H1 (cell line): ENCODE measurements around the gene VENTX. TPM values are rescaled to one million over a fixed set of nuclear protein-coding genes. Genes with fewer than 3 reads are reported as not detected.

Experiments
- CTCF ChIA-PET: fragments of 300-600 bp; sonication (Branson Sonifier 250); formaldehyde crosslinking; loops from one replicate; lab custom pipeline; 2021; ENCODE audit not compliant: partially characterized antibody; lab: Charles Lee
- POLR2A ChIA-PET: fragments of 300-600 bp; sonication (Branson Sonifier 250); formaldehyde crosslinking; loops from one replicate; lab custom pipeline; 2021; ENCODE audit warnings: inconsistent platforms; ENCODE audit not compliant: partially characterized antibody; lab: Charles Lee
- DNase-seq, 2 experiments: peaks; one replicate each; pipeline versions ENCODE4 v3.0.0 to v3.0.0-alpha.2; 2010 to 2022; ENCODE audit warnings: low spot score in 2 of 2, low read depth in 1 of 2, mixed read lengths in 1 of 2
- FAIRE-seq: peaks from 2 replicates; lab custom pipeline; 2011; peaks lifted over from hg19 to GRCh38; lab: Jason Lieb, UNC
- H2AFZ ChIP-seq: 2 replicates; pipeline ENCODE4 v1.8.1; 2012; ENCODE audit warnings: low read length, inconsistent platforms
- H2AK5ac ChIP-seq: 2 replicates; pipeline ENCODE4 v1.6.1; 2013; ENCODE audit warnings: low read depth, low read length
- H2BK120ac ChIP-seq: replicated peaks from 2 replicates; pipeline ENCODE3; 2013; ENCODE audit warnings: low read depth, low read length, inconsistent platforms
- H2BK12ac ChIP-seq: 2 replicates; pipeline ENCODE4 v1.6.1; 2013; ENCODE audit warnings: low read depth, low read length
- H2BK15ac ChIP-seq: 2 replicates; pipeline ENCODE4 v1.6.1; 2013; ENCODE audit warnings: low read length
- H2BK20ac ChIP-seq: 2 replicates; pipeline ENCODE4 v1.6.1; 2013; ENCODE audit warnings: low read length
- H2BK5ac ChIP-seq: 2 replicates; pipeline ENCODE4 v1.6.1; 2013; ENCODE audit warnings: low read depth, low read length
- H3K14ac ChIP-seq: 2 replicates; pipeline ENCODE4 v1.6.1; 2013; ENCODE audit warnings: inconsistent platforms; ENCODE audit not compliant: insufficient read length
- H3K18ac ChIP-seq: 2 replicates; pipeline ENCODE4 v1.6.1; 2013; ENCODE audit warnings: low read length; ENCODE audit errors: extremely low read depth
- H3K23ac ChIP-seq: 2 replicates; pipeline ENCODE4 v1.6.1; 2013; ENCODE audit warnings: inconsistent platforms; ENCODE audit not compliant: insufficient read length
- H3K23me2 ChIP-seq: 2 replicates; pipeline ENCODE4 v1.6.1; 2013; ENCODE audit warnings: low read depth, low read length
- H3K27ac ChIP-seq: 2 replicates; pipeline ENCODE4 v1.6.1; 2011; ENCODE audit warnings: low read depth, low read length, inconsistent platforms
- H3K27me3 ChIP-seq, 4 experiments: replicated peaks in 1 of 4; 1 replicate in 1 of 4; 2 replicates in 3 of 4; pipeline versions ENCODE4 v1.6.1 to v1.8.1; 2011 to 2013; ENCODE audit warnings: low read length in 3 of 4, mild to moderate bottlenecking in 3 of 4, inconsistent platforms in 2 of 4, mixed read lengths in 2 of 4, moderate library complexity in 1 of 4; ENCODE audit not compliant: control insufficient read depth in 3 of 4, insufficient read depth in 3 of 4; ENCODE audit errors: extremely low read depth in 1 of 4
- H3K36me3 ChIP-seq, 4 experiments: 2 replicates each; pipeline versions ENCODE4 v1.6.1 to v1.8.1; 2011 to 2013; ENCODE audit warnings: mild to moderate bottlenecking in 4 of 4, low read length in 3 of 4, moderate library complexity in 2 of 4, control low read depth in 1 of 4, inconsistent platforms in 1 of 4; ENCODE audit not compliant: insufficient read depth in 4 of 4, control insufficient read depth in 2 of 4
- H3K4ac ChIP-seq: replicated peaks from 2 replicates; pipeline ENCODE3; 2013; ENCODE audit warnings: low read length, low read depth, mixed read lengths, inconsistent platforms; ENCODE audit not compliant: insufficient read length
- H3K4me1 ChIP-seq, 4 experiments: replicated peaks in 1 of 4; 1 replicate in 1 of 4; 2 replicates in 3 of 4; pipeline versions ENCODE4 v1.6.1 to v1.8.1; 2011 to 2013; ENCODE audit warnings: low read length in 3 of 4, inconsistent platforms in 2 of 4, mixed read lengths in 1 of 4; ENCODE audit not compliant: insufficient read depth in 4 of 4, control insufficient read depth in 3 of 4
- H3K4me2 ChIP-seq, 2 experiments: 2 replicates each; pipeline versions ENCODE4 v1.6.1 to v1.8.1; 2011 to 2013; ENCODE audit warnings: low read depth in 2 of 2, low read length in 2 of 2, control low read depth in 1 of 2, inconsistent platforms in 1 of 2, mild to moderate bottlenecking in 1 of 2; ENCODE audit not compliant: insufficient read depth in 1 of 2
- H3K4me3 ChIP-seq, 4 experiments: fragments of 200-600, 300-600 bp in 1 of 4; sonication (generic), shearing (Covaris generic), sonication (Bioruptor Twin) in 1 of 4; 2 replicates each; pipeline versions ENCODE4 v1.5.1 to v1.8.1; 2011 to 2016; ENCODE audit warnings: low read length in 4 of 4, low read depth in 3 of 4, control low read depth in 2 of 4, inconsistent platforms in 2 of 4, mild to moderate bottlenecking in 2 of 4, mixed read lengths in 1 of 4, moderate library complexity in 1 of 4; ENCODE audit not compliant: insufficient read depth in 2 of 4; ENCODE audit errors: extremely low read depth in 1 of 4
- H3K56ac ChIP-seq: replicated peaks from 2 replicates; pipeline ENCODE3; 2013; ENCODE audit warnings: low read depth, mild to moderate bottlenecking, mixed read lengths, low read length, inconsistent platforms; ENCODE audit not compliant: insufficient read length
- H3K79me1 ChIP-seq: 2 replicates; pipeline ENCODE4 v1.6.1; 2013; ENCODE audit warnings: low read depth, low read length, control low read depth
- H3K79me2 ChIP-seq, 2 experiments: 2 replicates each; pipeline versions ENCODE4 v1.6.1 to v1.8.1; 2012 to 2013; ENCODE audit warnings: low read length in 2 of 2, mild to moderate bottlenecking in 2 of 2, inconsistent platforms in 1 of 2; ENCODE audit not compliant: insufficient read depth in 2 of 2, control insufficient read depth in 1 of 2
- H3K9ac ChIP-seq, 4 experiments: replicated peaks in 1 of 4; 1 replicate in 1 of 4; 2 replicates in 3 of 4; pipeline versions ENCODE4 v1.6.1 to v1.8.1; 2011 to 2013; ENCODE audit warnings: low read depth in 3 of 4, low read length in 3 of 4, control low read depth in 2 of 4, mild to moderate bottlenecking in 2 of 4, moderate library complexity in 2 of 4, inconsistent platforms in 1 of 4; ENCODE audit errors: extremely low read depth in 1 of 4
- H3K9me3 ChIP-seq, 2 experiments: 2 replicates each; pipeline versions ENCODE4 v1.6.1 to v1.8.1; 2012 to 2013; ENCODE audit warnings: mild to moderate bottlenecking in 2 of 2, moderate library complexity in 2 of 2, control low read depth in 1 of 2, inconsistent platforms in 1 of 2, low read depth in 1 of 2, low read length in 1 of 2, mixed read lengths in 1 of 2; ENCODE audit not compliant: insufficient read depth in 2 of 2
- H4K20me1 ChIP-seq, 2 experiments: replicated peaks in 1 of 2; 2 replicates each; pipeline versions ENCODE3 to v1.8.1; 2011 to 2013; ENCODE audit warnings: inconsistent platforms in 2 of 2, low read length in 2 of 2, mild to moderate bottlenecking in 1 of 2; ENCODE audit not compliant: insufficient read depth in 2 of 2, control insufficient read depth in 1 of 2
- H4K5ac ChIP-seq: 2 replicates; pipeline ENCODE4 v1.6.1; 2013; ENCODE audit warnings: low read length, low read depth, mixed read lengths, inconsistent platforms; ENCODE audit not compliant: insufficient read length
- H4K8ac ChIP-seq: 2 replicates; pipeline ENCODE4 v1.8.0; 2013; ENCODE audit warnings: mild to moderate bottlenecking, moderate library complexity, low read length, inconsistent platforms; ENCODE audit not compliant: insufficient read depth; ENCODE audit errors: extremely low read depth
- H4K91ac ChIP-seq: replicated peaks from 2 replicates; pipeline ENCODE3; 2013; ENCODE audit warnings: low read length, mixed read lengths, inconsistent platforms; ENCODE audit not compliant: insufficient read length
- CREB1 ChIP-seq: IDR thresholded peaks from 2 replicates; pipeline ENCODE4 v1.6.1; 2012; ENCODE audit warnings: inconsistent platforms
- GTF2F1 ChIP-seq: IDR thresholded peaks from 2 replicates; pipeline ENCODE4 v1.6.1; 2012; ENCODE audit warnings: low read depth, low read length, improper control_type of control experiment, borderline replicate concordance
- HDAC2 ChIP-seq, 2 experiments: fragments of 300-600 bp in 1 of 2; sonication (generic) in 1 of 2; IDR thresholded peaks; 2 replicates each; pipeline ENCODE4 v1.6.1; 2011 to 2012; ENCODE audit warnings: low read depth in 2 of 2, low read length in 2 of 2, mild to moderate bottlenecking in 2 of 2, moderate library complexity in 2 of 2, borderline replicate concordance in 1 of 2, inconsistent platforms in 1 of 2
- JUND ChIP-seq: IDR thresholded peaks from 2 replicates; pipeline ENCODE4 v1.6.1; 2011; ENCODE audit warnings: mild to moderate bottlenecking, improper control_type of control experiment, low read length
- KDM1A ChIP-seq: fragments of 200-600, 300-600 bp; sonication (generic); IDR thresholded peaks from 2 replicates; pipeline ENCODE4 v1.7.1; 2016; ENCODE audit warnings: mild to moderate bottlenecking, low read length, borderline replicate concordance
- POLR2AphosphoS5 ChIP-seq: IDR thresholded peaks from 2 replicates; pipeline ENCODE4 v1.6.1; 2011; ENCODE audit warnings: low read depth, low read length
- RFX5 ChIP-seq: IDR thresholded peaks from 2 replicates; pipeline ENCODE4 v1.6.1; 2011; ENCODE audit warnings: low read depth, low read length, improper control_type of control experiment, borderline replicate concordance
- RXRA ChIP-seq: IDR thresholded peaks from 2 replicates; pipeline ENCODE4 v1.6.1; 2011; ENCODE audit warnings: low read depth, mild to moderate bottlenecking, low read length, moderate library complexity; ENCODE audit not compliant: insufficient read depth
- SIX5 ChIP-seq: IDR thresholded peaks from 2 replicates; pipeline ENCODE4 v1.6.1; 2011; ENCODE audit warnings: mild to moderate bottlenecking, low read depth, low read length
- SP1 ChIP-seq: IDR thresholded peaks from 2 replicates; pipeline ENCODE4 v1.6.1; 2011; ENCODE audit warnings: low read depth, low read length
- SP2 ChIP-seq: IDR thresholded peaks from 2 replicates; pipeline ENCODE4 v1.6.1; 2012; ENCODE audit warnings: mild to moderate bottlenecking, low read length, inconsistent platforms
- SRF ChIP-seq: IDR thresholded peaks from 2 replicates; pipeline ENCODE4 v1.6.1; 2011; ENCODE audit warnings: mild to moderate bottlenecking, low read depth, low read length, moderate library complexity
- TEAD4 ChIP-seq: IDR thresholded peaks from 2 replicates; pipeline ENCODE4 v1.6.1; 2012; ENCODE audit warnings: low read depth, low read length, inconsistent platforms, mixed read lengths
- ZNF274 ChIP-seq: IDR thresholded peaks from 2 replicates; pipeline ENCODE4 v1.7.0; 2012; ENCODE audit warnings: low read length, borderline replicate concordance; ENCODE audit errors: extremely low read depth
- WGBS, 2 experiments: shearing (Covaris generic) in 1 of 2; methylation state at CpG; one replicate each; pipeline versions ENCODE4 v1.1.6 to v1.1.7; 2013 to 2015; ENCODE audit warnings: low lambda C conversion rate in 2 of 2, mixed read lengths in 2 of 2, inconsistent platforms in 1 of 2, low coverage in 1 of 2, missing lambda C conversion rate in 1 of 2; ENCODE audit not compliant: insufficient replicate concordance in 2 of 2, insufficient coverage in 1 of 2, insufficient read length in 1 of 2; ENCODE audit errors: extremely low coverage in 1 of 2, missing lambda C conversion rate in 1 of 2; 5-methylcytosine and 5-hydroxymethylcytosine counted together
- polyA plus RNA-seq, 7 experiments: library from polyadenylated mRNA; depleted of rRNA in 3 of 7; stranded (reverse) in 5 of 7; unstranded in 2 of 7; fragments of >200 nt in 5 of 7; fragments of 200-250 nt in 2 of 7; gene quantifications; 1 replicate in 5 of 7; 2 replicates in 1 of 7; 4 replicates in 1 of 7; pipeline versions ENCODE4 v1.2.1 to v1.2.3, GENCODE V29; 2011 to 2013; ENCODE audit warnings: missing spikeins in 2 of 7, mixed read lengths in 2 of 7
- total RNA-seq: library from RNA; stranded (reverse); fragmentation: NEBNext Ultra II Directional; extraction: Animal tissue kit (Norgen Biotek cat#: 25700); gene quantifications from 2 replicates; pipeline ENCODE4 v1.2.1, GENCODE V29; 2021

The VENTX gene
- total and polyA plus RNA-seq, 2 of the 8 experiments (the other 6 are each of a cell fraction or from before 2014, with no cell fraction given), result 5.6 TPM

- Histone ChIP-seq H2BK20ac (no peak overlapping the region), H3K23ac (no peak overlapping the region), H3K36me3 (no peaks in the 10 kb centered on the region), H3K4me3 (no peak overlapping the region), H2BK5ac (no peak overlapping the region), H3K4me1 (peaks cover 0 to 20% (median 11%) of the 10 kb centered on the region in 4 experiments; a peak in 5 of 7 replicates), H3K79me1 (no peaks in the 10 kb centered on the region), H4K8ac (peak overlapping the region; percentile 21; the same call in 1 of the 2 replicates), H2AFZ (no peak overlapping the region), H3K56ac (no peak overlapping the region), H2BK15ac (peak overlapping the region; percentile 61; the same call in 1 of the 2 replicates), H4K5ac (no peak overlapping the region), H3K9me3 (no peaks in the 10 kb centered on the region), H2BK120ac (peak overlapping the region; percentile 43), H3K9ac (no peak overlapping the region), H2AK5ac (no peak overlapping the region), H3K4ac (no peak overlapping the region), H3K14ac (no peak overlapping the region), H3K18ac (peak overlapping the region; percentile 60; the same call in 1 of the 2 replicates), H2BK12ac (peak overlapping the region; percentile 90; the same call in 1 of the 2 replicates), H3K27ac (no peak overlapping the region), H4K91ac (no peak overlapping the region), H3K23me2 (peaks cover 7% of the 10 kb centered on the region; the same call in 1 of the 2 replicates), H3K4me2 (no peak overlapping the region), H3K27me3 (peaks cover 0 to 15% (median 8%) of the 10 kb centered on the region in 4 experiments; a peak in 6 of 7 replicates), H3K79me2 (no peaks in the 10 kb centered on the region), H4K20me1 (peaks cover 0 to 3% of the 10 kb centered on the region in 2 experiments)
- WGBS, 2 experiments, result 79% methylated on average over 12 of the region's 12 CpGs; no CpG with 5 or more reads in 1 of the 2 experiments
- ChIA-PET POLR2A (interaction anchor here (1.0 to 1.8 kb wide), 2 partner anchors 18 to 21 kb away, joined by 3 to 7 read pairs; partner anchors contain the start of gene ADAM8), CTCF (interaction anchor here (1.0 to 4.5 kb wide), 7 partner anchors 10 to 116 kb away, joined by 3 to 24 read pairs (median 3); no protein-coding TSS in a partner anchor)
- DNase-seq (no peak), FAIRE-seq (no peak)
- TF ChIP-seq TEAD4 (no peak), GTF2F1 (no peak), SRF (no peak), ZNF274 (no peak), HDAC2 (IDR thresholded peaks at IDR 0.05; ENCODE audit: borderline replicate concordance in 1 of 2, low read depth in 2 of 2, low read length in 2 of 2) (no peak), RXRA (no peak), KDM1A (no peak), RFX5 (no peak), SIX5 (no peak), JUND (no peak), POLR2AphosphoS5 (no peak), SP1 (no peak), SP2 (no peak), CREB1 (no peak)
Observed at GRCh38 chr10:133259602-133259989, 21.9 kb downstream of the VENTX start.
